T-helper 1 cell (primary cell): ENCODE measurements around the gene ZNF697.
"Not testable (repeated sequence)": the region's sequence is repeated elsewhere in the genome, so short reads cannot be mapped to it uniquely, and the experiment has no call there.

Experiments
- DNase-seq, 5 donors: peaks; one replicate each; pipeline ENCODE4 v3.0.0-alpha.2; 2012 to 2020

ZNF697 gene

DNA sequence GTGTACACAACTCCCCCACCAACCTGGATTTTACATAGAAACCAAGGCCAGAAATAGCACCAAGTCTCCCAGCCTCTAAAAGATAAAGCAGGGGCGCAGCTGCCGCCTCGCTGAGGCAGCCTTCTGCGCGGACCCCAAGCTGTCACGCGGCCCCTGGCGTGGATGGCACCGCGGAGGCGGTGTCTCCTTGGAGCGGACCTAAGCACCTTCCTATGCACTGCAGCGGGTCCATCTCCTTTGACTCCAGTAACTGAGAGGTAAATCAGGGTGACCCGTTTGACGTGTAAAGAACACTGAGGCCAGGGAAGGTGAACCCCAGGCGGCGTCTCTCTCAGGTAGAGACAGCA, 17.0 kb downstream of the ZNF697 start:
- no peak for DNase-seq

- DNase-seq = no peak
Observed at GRCh38 chr1:119626841-119627240, 21.2 kb downstream of the ZNF697 start.

DNA sequence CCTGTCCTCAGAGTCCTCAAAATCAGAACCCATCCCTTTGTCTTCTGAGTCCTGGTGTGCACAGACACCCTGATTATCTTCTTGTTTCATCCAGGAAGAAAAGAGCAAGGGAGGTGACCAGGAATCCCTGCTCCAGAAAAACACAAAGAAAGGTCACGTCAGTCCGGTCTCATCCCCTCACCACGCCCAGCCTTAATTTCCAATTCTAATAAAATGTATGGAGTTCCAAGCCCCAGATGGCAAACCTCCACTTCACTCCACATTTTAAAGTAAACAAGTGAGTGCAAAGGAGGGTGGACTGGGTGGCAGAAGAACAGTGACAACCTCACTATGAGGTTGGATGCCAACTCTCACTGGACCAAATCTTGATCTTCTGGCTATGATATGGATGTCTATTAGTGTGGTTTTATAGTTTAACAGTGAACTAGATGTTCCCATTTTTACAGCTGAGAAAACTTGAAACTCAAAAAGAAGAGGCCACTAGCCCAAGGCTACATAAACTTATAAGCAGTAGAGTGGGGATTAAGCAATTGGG, 22.0 kb downstream of the ZNF697 start:
- DNase-seq = no peak

DNA sequence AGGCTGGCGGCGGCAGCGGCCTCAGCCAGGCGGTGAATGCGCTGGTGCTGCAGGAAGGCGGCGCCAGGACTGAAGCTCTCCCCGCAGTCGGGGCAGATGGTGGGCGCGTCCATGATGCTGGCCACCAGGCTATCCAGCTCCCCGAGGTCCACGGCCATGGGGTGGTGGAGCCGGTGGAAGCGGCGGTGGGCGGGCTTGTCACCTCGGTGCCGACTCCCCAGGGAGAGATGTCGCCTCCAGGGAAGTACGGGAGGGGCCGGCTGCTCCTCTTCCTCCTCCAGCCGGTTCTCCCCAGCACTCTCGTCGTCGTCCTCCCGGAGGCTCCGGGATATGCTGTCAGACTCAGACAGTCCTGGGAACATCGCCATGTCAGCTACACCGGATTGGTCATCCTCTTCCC, 24.4 kb downstream of the ZNF697 start:
- no peak for DNase-seq

DNA sequence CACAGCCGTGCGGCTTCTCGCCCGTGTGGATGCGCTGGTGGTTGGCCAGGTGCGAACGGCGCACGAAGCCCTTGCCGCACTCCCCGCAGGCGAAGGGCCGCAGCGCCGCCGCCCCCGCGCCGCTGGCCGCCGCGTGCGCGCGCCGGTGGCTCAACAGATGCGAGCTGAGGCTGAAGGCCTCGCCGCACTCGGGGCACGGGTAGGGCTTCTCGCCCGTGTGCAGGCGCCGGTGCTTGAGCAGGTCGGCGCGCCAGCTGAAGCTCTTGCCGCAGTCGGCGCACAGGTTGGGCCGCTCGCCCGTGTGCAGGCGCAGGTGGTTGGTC, 24.9 kb downstream of the ZNF697 start:
- DNase-seq = no peak

DNA sequence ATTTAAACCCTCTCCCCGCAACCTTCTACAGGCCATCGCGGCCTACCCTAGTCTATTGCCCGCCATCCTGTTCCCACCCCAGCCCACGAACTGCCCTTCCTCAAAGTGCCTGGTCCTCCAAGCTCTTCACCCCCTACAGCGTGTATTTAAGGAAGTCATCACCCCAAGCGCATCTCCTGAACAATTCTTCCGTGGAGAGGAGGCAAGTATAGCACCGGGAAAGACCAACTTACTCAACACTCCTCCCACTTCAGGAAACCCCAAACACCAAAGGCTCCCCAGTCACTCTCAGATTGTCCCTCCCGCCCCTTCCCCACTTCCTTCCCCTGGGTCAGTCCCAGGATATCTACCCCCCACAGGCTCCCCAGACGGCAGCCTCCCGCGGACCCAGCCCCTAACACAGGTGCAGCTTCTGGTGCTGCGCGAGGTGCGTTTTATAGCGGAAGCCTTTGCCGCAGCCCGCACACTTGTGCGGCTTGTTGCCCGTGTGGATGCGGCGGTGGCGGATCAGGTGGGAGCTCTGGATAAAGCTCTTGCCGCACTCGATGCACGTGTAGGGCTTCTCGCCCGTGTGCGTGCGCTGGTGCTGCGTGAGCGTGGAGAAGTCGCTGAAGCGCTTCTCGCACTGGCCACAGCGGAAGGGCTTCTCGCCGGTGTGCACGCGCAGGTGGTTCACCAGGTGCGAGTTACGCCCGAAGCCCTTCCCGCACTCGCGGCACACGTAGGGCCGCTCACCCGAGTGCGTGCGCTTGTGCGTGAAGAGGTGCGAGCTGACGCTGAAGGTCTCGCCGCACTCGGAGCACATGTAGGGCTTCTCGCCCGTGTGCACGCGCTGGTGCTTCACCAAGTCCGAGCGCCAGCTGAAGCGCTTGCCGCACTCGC, 25.5 kb downstream of the ZNF697 start:
- DNase-seq = no peak

- DNase-seq = no peak
Observed at GRCh38 chr1:119621705-119622104, 26.4 kb downstream of the ZNF697 start.

DNA sequence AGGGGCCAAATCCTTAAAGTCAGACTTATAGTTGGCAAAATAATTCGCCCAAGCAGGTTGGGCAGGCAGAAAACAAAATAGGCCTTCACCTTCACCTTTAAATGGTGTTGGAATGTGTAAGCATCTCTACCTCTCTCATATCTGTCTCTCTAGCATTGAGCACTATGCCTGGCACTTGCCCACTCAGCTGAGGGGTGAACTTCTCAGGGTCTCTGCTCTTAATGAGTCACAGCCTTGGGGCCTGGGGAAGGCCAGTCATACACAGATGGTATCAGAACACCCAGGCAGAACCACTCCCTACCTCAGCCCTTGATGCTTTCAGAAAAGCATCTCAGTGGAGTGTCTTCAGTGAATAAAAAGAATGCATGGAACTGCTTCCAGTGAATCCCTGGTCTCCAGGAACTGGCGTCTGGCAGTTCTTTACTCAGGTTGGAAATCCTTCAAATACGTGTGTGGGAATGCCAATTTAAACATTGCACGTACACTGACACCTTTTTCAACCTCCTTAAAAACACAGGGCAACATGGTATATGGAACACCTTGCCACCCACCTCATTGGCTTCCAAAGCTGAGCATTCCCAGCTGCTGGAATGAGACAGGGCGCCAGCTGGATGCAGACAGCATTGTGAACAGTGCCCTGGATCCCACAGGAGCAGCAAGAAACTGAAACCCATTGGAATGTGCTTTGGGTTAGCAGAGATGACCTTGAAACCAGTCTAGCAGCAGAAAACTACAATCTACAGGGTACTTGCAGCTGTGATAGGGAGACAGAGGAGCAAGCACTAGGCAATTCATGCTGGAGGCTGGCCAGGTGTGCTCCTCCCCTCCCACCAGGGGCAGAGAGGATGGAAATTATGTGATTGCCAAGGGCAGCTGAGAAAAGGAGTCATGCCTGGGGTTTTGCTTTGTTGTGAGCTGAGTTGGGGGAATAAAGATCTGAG, 30.0 kb downstream of the ZNF697 start:
- DNase-seq = no peak

GRCh38 chr1:119616748-119617147, 31.3 kb downstream of the ZNF697 start:
- not testable (repeated sequence) for DNase-seq

- not testable (repeated sequence) for DNase-seq
Observed at GRCh38 chr1:119615100-119615499, 33.0 kb downstream of the ZNF697 start.

- peak in 3 of 5 donors; percentile 15 to 60 (median 22) for DNase-seq
Observed at GRCh38 chr1:119613769-119614720, 34.0 kb downstream of the ZNF697 start.

DNA sequence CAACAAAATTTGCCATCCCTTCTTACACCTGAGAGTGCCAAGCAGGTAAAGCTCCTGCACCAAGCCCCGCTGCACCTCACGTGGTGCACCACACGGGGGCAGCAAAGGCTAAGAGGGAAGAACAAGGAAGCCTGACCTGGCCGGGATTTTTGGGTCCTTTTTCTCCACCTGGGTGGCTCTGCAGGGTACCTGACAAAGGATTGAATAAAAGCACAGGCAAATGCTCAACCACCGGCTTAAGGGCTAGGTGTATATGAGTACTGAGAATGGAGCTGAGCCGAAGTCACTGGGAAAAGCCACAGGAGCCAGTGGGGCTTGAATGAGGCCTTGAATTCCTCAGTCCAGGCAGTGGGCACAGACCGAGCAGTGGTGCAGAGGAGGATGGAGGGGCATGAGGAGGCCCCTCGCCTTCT, 36.4 kb downstream of the ZNF697 start:
- peak in 3 of 5 donors; percentile 17 to 54 (median 22) for DNase-seq

DNA sequence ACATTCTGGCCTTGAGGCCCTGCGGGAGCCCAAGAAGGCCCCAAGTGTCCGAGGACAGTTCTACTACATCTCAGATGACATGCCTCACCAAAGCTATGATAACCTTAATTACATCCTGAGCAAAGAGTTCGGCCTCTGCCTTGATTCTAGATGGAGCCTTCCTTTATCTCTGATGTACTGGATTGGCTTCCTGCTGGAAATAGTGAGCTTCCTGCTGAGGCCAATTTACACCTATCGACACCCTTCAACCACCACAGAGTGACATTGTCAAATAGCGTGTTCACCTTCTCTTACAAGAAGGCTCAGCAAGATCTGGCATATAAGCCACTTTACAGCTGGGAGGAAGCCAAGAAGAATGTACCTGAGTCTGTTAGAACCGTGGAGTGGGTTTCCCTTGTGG, 39.2 kb downstream of the ZNF697 start:
- DNase-seq = not testable (repeated sequence)

DNA sequence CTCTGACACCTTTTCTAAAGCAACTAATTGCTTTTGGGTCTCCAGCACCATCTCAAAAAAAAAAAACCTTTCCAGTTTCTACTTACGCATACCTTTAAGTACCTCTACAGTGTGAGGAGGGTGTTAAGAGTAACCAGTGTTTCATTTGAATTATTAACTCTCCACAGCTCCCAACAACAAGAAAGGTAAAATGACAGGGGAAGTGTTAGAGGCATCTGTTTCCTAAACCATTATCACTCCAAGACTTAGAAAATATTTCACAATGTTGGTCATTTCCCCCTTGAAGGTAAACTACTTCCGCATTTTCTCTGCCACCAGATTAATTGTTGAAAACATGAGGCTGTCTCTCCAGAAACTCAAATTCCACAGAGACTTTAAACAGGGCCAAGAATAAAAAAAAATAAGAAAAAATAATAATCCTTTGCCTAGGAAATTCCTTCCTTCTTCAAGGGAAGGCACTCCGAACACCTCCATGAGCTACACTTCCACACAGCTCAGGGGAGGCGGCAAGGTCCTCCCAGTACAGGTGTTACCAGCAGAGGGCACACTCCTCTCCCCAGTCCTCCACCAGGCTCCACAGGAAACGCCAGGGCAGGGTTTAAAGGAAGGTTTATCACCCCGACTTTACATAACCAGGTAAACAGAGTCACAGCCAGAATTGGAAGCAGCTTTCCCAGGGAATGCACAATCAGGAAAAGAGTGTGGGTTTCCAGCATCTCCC, 40.8 kb downstream of the ZNF697 start:
- DNase-seq = not testable (repeated sequence)

GRCh38 chr1:119606394-119606793, 41.7 kb downstream of the ZNF697 start:
- DNase-seq = no peak

- no peak for DNase-seq
Observed at GRCh38 chr1:119605686-119606085, 42.4 kb downstream of the ZNF697 start.

DNA sequence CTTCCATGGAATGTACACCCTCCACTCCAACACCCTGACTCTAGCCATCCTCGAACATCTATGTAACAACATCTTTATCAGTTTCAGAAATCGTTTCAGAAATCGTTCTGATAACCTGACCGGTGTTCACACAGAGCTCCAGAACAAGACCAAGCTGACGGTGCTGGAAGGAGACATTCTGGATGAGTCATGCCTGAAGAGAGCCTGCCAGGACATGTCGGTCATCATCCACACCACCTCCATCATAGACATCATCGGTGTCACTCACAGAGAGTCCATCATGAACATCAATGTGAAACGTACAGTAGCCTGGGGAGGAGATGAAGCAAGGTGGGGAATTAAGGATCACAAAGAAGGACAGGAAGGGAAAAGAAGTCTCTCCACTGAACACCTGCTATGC, 43.0 kb downstream of the ZNF697 start:
- DNase-seq = not testable (repeated sequence)

DNA sequence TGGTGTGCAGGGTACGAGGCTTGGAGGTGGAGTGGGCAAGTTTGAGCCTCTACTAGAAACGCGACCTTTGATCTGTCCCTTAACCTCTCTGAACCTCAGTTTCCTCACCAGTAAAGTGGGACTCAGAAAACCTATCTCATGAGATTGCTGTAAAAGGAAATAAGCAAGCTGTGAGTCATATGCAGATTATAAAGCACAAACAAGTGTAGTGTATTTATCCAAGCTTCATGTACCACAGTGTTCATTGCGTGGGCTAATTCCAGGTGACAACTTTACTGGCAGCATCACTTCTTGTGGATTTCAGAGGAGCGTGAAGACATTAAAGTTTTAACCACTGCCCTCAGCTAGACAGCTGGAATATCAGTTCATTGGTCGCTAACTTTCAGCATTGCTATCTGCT, 44.4 kb downstream of the ZNF697 start:
- no peak for DNase-seq

DNA sequence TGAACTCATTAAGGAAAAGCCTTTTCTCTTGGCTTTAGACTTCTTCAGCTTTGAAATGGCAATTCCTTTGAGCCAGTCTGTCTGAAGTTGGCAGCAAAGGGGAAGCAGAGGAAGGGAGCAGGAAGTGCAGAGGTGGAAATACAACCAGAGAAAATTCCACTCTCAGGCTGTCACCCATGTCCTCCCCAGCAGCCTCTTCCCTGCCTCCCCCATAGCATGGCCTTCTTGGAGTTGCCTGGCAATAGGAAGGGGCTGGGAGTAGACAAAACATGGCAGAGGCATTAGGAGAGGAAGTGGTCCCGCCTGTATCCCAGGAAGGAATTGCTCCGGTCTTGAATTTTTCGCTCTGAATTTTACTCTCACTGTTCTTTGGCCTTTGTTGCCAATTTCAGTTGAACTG, 44.8 kb downstream of the ZNF697 start:
- DNase-seq = not testable (repeated sequence)

DNA sequence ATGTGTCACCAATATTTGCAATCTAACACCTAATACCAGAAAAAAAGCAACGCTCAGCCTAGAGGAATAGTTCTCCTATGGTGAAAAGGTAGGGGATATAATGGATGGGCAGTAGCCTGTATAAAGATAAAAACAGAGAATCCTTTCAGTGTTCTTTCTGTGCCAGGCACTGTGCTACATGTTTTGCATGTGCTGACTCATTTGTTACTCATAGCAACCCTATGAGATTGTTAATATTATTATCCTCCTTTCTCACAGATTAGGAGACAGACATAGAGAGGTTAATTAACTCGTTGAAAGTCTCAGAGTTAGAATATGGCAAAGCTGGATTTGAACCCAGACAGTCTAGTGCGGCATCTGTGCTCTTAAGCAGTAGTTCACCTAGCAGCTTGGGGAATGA, 45.3 kb downstream of the ZNF697 start:
- not testable (repeated sequence) for DNase-seq

DNA sequence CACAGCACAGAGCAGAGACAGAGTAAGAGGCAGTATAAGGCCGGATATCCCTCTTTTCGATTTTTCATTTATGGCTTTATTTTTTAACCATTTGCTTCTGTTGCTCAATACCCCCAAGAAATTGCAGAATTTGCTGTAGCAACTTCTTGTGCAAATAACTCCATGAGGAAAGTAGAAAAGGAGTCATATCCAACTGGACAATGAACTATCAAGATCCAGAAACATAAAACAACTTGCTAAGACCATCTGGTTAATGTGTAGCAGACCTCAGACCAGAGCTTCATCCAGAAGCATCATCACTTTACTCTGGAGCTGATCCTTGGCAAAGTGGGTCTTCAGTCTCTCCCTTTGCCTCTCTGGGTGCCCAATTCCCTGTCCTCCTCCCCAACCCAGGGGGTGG, 45.9 kb downstream of the ZNF697 start:
- no peak for DNase-seq

DNA sequence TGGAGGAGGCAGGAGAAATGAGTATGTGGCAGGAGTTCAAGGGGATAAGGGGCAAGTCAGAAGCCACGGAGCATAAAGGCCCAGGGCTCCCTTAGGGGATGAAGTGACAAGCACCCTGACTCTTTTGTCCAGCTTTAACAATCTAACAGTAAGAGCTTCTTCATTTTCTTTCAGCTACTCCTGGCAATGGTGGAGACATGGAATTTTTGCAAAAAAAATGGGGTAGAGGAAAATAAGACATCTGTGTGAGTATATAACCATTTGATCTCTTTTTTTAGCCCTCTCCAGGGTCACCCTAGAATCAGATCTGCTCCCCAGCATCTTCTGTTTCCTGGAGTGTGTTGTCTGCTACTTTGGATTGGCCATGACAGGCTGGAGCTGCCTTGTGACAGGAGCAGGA, 47.1 kb downstream of the ZNF697 start:
- no peak for DNase-seq
